A673 (cell line): Measurements from ENCODE around the gene SDCCAG8. TPM values are rescaled to one million over a fixed set of nuclear protein-coding genes. Genes with fewer than 3 reads are reported as not detected.

Experiments used
- BruUV-seq: library from RNA; stranded (reverse); fragments of 400-500 nt; replicated peaks from 2 replicates; lab custom pipeline; 2021; lab: Mats Ljungman, UMichigan
- CTCF ChIA-PET: fragments of 300-600 bp; sonication (Branson Sonifier 250); formaldehyde crosslinking; loops from one replicate; lab custom pipeline; 2022; ENCODE audit warnings: antibody characterized with exemption; lab: Charles Lee
- POLR2A ChIA-PET: fragments of 300-600 bp; sonication (Branson Sonifier 250); formaldehyde crosslinking; loops from one replicate; lab custom pipeline; 2022; ENCODE audit warnings: antibody characterized with exemption; ENCODE audit not compliant: low non-redundant PET; lab: Charles Lee
- DNase-seq: peaks from one replicate; pipeline ENCODE4 v3.0.0-alpha.2; 2015; ENCODE audit warnings: low spot score
- H3K27ac ChIP-seq: fragments of 200-600 bp; sonication (generic); 2 replicates; pipeline ENCODE4 v1.5.1; 2016; ENCODE audit warnings: mixed run types, low read depth, mild to moderate bottlenecking, mixed read lengths, antibody characterized with exemption, low read length; ENCODE audit not compliant: poor library complexity, severe bottlenecking
- H3K27me3 ChIP-seq: fragments of 200-600 bp; sonication (generic); replicated peaks from 2 replicates; pipeline ENCODE4 v1.6.1; 2017; ENCODE audit warnings: mixed run types, low read depth, mild to moderate bottlenecking, mixed read lengths, antibody characterized with exemption, low read length; ENCODE audit not compliant: insufficient read depth, poor library complexity
- H3K36me3 ChIP-seq: fragments of 200-600 bp; sonication (generic); 2 replicates; pipeline ENCODE4 v1.6.1; 2016; ENCODE audit warnings: mixed run types, mild to moderate bottlenecking, mixed read lengths, antibody characterized with exemption, low read length; ENCODE audit not compliant: insufficient read depth, poor library complexity, severe bottlenecking
- H3K4me1 ChIP-seq: fragments of 200-600 bp; sonication (generic); 2 replicates; pipeline ENCODE4 v1.6.1; 2017; ENCODE audit warnings: mixed run types, mild to moderate bottlenecking, mixed read lengths, antibody characterized with exemption, low read length; ENCODE audit not compliant: insufficient read depth, poor library complexity, severe bottlenecking
- H3K4me3 ChIP-seq: fragments of 200-600 bp; sonication (generic); 2 replicates; pipeline ENCODE4 v1.5.1; 2016; ENCODE audit warnings: low read depth, mixed run types, mild to moderate bottlenecking, mixed read lengths, low read length; ENCODE audit not compliant: poor library complexity, severe bottlenecking
- H3K9me3 ChIP-seq: fragments of 200-600 bp; sonication (generic); 2 replicates; pipeline ENCODE4 v1.6.1; 2016; ENCODE audit warnings: mixed run types, low read depth, mild to moderate bottlenecking, mixed read lengths, antibody characterized with exemption, low read length; ENCODE audit not compliant: poor library complexity, severe bottlenecking
- EZH2 ChIP-seq: fragments of 200-600 bp; sonication (generic); IDR thresholded peaks from 2 replicates; pipeline ENCODE4 v1.6.1; 2017; ENCODE audit warnings: borderline replicate concordance, low read depth, mild to moderate bottlenecking, mixed read lengths, antibody characterized with exemption, low read length; ENCODE audit not compliant: poor library complexity, severe bottlenecking
- intact Hi-C: fragments of 100-400 bp; cut with micrococcal nuclease; formaldehyde crosslinking; loops from one replicate; pipeline ENCODE4 v1.10.0; 2022; ENCODE audit not compliant: unreplicated experiment
- total RNA-seq: library from RNA; stranded (reverse); gene quantifications from 2 replicates; pipeline ENCODE4 v1.2.3, GENCODE V29; 2021
- TF ChIP-seq, protein P1 (sequence below): fragments of 300-800, 200-600 bp; sonication (generic); conservative IDR thresholded peaks from 2 replicates; pipeline ENCODE4 v1.5.1; 2017; ENCODE audit warnings: low read depth, mild to moderate bottlenecking, antibody characterized with exemption, low read length, moderate library complexity, mixed read lengths

The SDCCAG8 gene
- total RNA-seq, 1 experiment from 2014 or later: 9.1 TPM

- no peaks in the 10 kb centered on the region for H3K27me3 ChIP-seq
- TF ChIP-seq EZH2: no peak
- TF ChIP-seq, protein P1, sequence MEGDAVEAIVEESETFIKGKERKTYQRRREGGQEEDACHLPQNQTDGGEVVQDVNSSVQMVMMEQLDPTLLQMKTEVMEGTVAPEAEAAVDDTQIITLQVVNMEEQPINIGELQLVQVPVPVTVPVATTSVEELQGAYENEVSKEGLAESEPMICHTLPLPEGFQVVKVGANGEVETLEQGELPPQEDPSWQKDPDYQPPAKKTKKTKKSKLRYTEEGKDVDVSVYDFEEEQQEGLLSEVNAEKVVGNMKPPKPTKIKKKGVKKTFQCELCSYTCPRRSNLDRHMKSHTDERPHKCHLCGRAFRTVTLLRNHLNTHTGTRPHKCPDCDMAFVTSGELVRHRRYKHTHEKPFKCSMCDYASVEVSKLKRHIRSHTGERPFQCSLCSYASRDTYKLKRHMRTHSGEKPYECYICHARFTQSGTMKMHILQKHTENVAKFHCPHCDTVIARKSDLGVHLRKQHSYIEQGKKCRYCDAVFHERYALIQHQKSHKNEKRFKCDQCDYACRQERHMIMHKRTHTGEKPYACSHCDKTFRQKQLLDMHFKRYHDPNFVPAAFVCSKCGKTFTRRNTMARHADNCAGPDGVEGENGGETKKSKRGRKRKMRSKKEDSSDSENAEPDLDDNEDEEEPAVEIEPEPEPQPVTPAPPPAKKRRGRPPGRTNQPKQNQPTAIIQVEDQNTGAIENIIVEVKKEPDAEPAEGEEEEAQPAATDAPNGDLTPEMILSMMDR: no peak
- no peaks in the 10 kb centered on the region for H3K36me3 ChIP-seq
- no peak overlapping the region for H3K4me3 ChIP-seq
- no peaks in the 10 kb centered on the region for H3K9me3 ChIP-seq
- H3K4me1 ChIP-seq: no peaks in the 10 kb centered on the region
- ChIA-PET CTCF (no interaction called here), POLR2A (no interaction called here)
- no TSS peak for BruUV-seq
- DNase-seq: no peak
- H3K27ac ChIP-seq: no peak overlapping the region
- intact Hi-C loops: no loop called here
These were observed 251.3 kb downstream of the SDCCAG8 start for GRCh38 chr1:243507001-243507671.

DNA sequence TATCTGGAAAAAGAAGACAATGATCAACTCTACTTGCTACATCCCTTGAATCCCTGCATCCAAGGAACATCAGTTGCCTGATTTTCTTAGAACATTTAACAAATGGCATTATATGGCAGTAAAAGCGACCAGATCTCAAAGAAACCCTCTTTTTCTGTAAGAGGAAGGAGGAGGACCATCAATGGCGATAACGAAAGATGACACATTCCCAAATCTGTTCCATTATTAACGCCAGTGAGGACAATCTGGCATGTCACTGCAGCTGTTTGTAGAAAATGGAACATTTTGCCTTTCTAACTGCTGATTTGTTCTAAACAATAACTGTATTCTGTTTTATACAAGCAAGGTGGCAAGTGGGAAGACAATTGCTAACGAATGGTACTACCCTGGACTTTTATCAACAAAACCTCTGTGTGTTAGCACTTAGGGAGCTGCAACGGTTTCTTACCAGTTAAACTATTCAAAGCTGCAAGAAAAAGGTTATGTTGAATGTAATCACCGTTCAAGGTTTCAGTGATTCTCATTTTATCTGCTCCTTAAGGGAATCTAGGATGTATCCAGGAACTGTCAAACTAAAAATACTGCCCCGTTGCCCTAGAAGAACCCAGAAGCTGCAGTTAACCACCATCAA is 251.9 kb downstream of the SDCCAG8 start:
- H3K27me3 ChIP-seq: no peaks in the 10 kb centered on the region
- CTCF ChIA-PET: no interaction called here
- no peak for DNase-seq
- no peaks in the 10 kb centered on the region for H3K9me3 ChIP-seq
- POLR2A ChIA-PET: no interaction called here
- H3K4me3 ChIP-seq: no peak overlapping the region
- intact Hi-C loops: no loop called here
- H3K4me1 ChIP-seq: no peaks in the 10 kb centered on the region
- TF ChIP-seq EZH2: no peak
- TF ChIP-seq, protein P1: no peak
- H3K27ac ChIP-seq: no peak overlapping the region
- BruUV-seq: no TSS peak
- no peaks in the 10 kb centered on the region for H3K36me3 ChIP-seq

DNA sequence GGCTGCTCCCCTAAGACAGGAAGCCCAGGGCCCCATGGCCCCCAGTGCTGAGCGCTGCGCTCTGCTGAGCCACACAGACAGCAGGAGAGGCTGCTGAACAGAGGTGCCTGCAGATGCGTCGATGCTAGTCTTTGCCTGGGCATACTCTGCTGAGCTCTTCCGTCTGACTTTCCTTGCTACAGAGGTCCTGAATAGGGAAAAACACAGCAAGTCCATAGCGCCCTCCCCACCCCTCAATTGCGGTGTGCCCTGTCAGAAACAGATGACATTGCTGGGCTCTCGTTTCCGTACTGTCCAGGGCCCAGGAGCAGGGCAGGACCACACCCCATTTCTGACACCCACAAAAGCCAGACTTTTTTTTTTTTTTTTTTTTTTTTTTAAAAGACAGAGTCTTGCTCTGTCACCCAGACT is 252.5 kb downstream of the SDCCAG8 start:
- Histone ChIP-seq H3K36me3 (no peaks in the 10 kb centered on the region), H3K9me3 (no peaks in the 10 kb centered on the region), H3K4me1 (no peaks in the 10 kb centered on the region), H3K4me3 (no peak overlapping the region), H3K27me3 (no peaks in the 10 kb centered on the region), H3K27ac (no peak overlapping the region)
- intact Hi-C loops: no loop called here
- no peak for DNase-seq
- CTCF ChIA-PET: no interaction called here
- POLR2A ChIA-PET: no interaction called here
- no TSS peak for BruUV-seq
- TF ChIP-seq, protein P1: no peak
- TF ChIP-seq EZH2: no peak
